ENCODE results near the gene NPFFR1. TPM values are rescaled to one million over a fixed set of nuclear protein-coding genes. Genes with fewer than 3 reads are reported as not detected.

Gene NPFFR1
- total and polyA plus RNA-seq, 2 experiments from 2014 or later, result not detected

- Histone ChIP-seq H3K79me2 (no peaks in the 10 kb centered on the region), H3K4me1 (ENCODE audit: insufficient read depth) (no peaks in the 10 kb centered on the region), H3K9me3 (ENCODE audit: low read depth) (no peaks in the 10 kb centered on the region), H3K27ac (no peak overlapping the region), H3K9me2 (replicated peaks; ENCODE audit: insufficient read depth) (no peaks in the 10 kb centered on the region), H3K36me3 (replicated peaks; ENCODE audit: insufficient read depth, low read depth) (no peaks in the 10 kb centered on the region), H3K27me3 (no peaks in the 10 kb centered on the region), H4K20me1 (ENCODE audit: insufficient read depth, poor library complexity, severe bottlenecking) (no peaks in the 10 kb centered on the region), H3K4me2 (no peak overlapping the region), H3K4me3 (no peak overlapping the region), H2AFZ (no peak overlapping the region)
- DNase-seq (ENCODE audit: low spot score), result no peak
- WGBS (ENCODE audit: low lambda C conversion rate, missing lambda C conversion rate), result 93% methylated on average over 2 of the region's 2 CpGs
- TF ChIP-seq EZH2phosphoT487 (IDR thresholded peaks at IDR 0.05; ENCODE audit: low read depth, severe bottlenecking, unreplicated experiment) (no peak), EZH2 (IDR thresholded peaks at IDR 0.05; ENCODE audit: borderline replicate concordance) (no peak)
Measured at GRCh38 chr10:70270952-70271351, 12.9 kb downstream of the NPFFR1 start.

GRCh38 chr10:70269741-70270140 is 14.1 kb downstream of the NPFFR1 start:
- H3K27me3 ChIP-seq, result no peaks in the 10 kb centered on the region
- H3K9me2 ChIP-seq (replicated peaks; ENCODE audit: insufficient read depth), result no peaks in the 10 kb centered on the region
- H3K27ac ChIP-seq, result no peak overlapping the region
- 96% methylated on average over 3 of the region's 3 CpGs for WGBS (ENCODE audit: low lambda C conversion rate, missing lambda C conversion rate)
- no peak for TF ChIP-seq EZH2phosphoT487 (IDR thresholded peaks at IDR 0.05; ENCODE audit: low read depth, severe bottlenecking, unreplicated experiment)
- no peak for TF ChIP-seq CTCF (IDR thresholded peaks at IDR 0.05; ENCODE audit: poor library complexity)
- no peak for TF ChIP-seq EZH2 (IDR thresholded peaks at IDR 0.05; ENCODE audit: borderline replicate concordance)
- H3K36me3 ChIP-seq (replicated peaks; ENCODE audit: insufficient read depth, low read depth), result no peaks in the 10 kb centered on the region
- H3K4me1 ChIP-seq (ENCODE audit: insufficient read depth), result no peaks in the 10 kb centered on the region
- H3K4me3 ChIP-seq, result no peak overlapping the region
- DNase-seq (ENCODE audit: low spot score), result no peak
- H4K20me1 ChIP-seq (ENCODE audit: insufficient read depth, poor library complexity, severe bottlenecking), result no peaks in the 10 kb centered on the region
- H2AFZ ChIP-seq, result no peak overlapping the region
- H3K4me2 ChIP-seq, result no peak overlapping the region
- no peaks in the 10 kb centered on the region for H3K79me2 ChIP-seq
- no peaks in the 10 kb centered on the region for H3K9me3 ChIP-seq (ENCODE audit: low read depth)

GRCh38 chr10:70268376-70268775 is 15.4 kb downstream of the NPFFR1 start:
- Histone ChIP-seq H3K9me3 (ENCODE audit: low read depth) (no peaks in the 10 kb centered on the region), H3K27ac (no peak overlapping the region), H3K4me3 (no peak overlapping the region), H4K20me1 (ENCODE audit: insufficient read depth, poor library complexity, severe bottlenecking) (no peaks in the 10 kb centered on the region), H3K27me3 (no peaks in the 10 kb centered on the region), H3K9me2 (replicated peaks; ENCODE audit: insufficient read depth) (no peaks in the 10 kb centered on the region), H3K79me2 (no peaks in the 10 kb centered on the region), H3K36me3 (replicated peaks; ENCODE audit: insufficient read depth, low read depth) (no peaks in the 10 kb centered on the region), H3K4me2 (no peak overlapping the region), H3K4me1 (ENCODE audit: insufficient read depth) (no peaks in the 10 kb centered on the region), H2AFZ (no peak overlapping the region)
- DNase-seq (ENCODE audit: low spot score), result no peak
- 90% methylated on average over 4 of the region's 4 CpGs for WGBS (ENCODE audit: low lambda C conversion rate, missing lambda C conversion rate)
- TF ChIP-seq EZH2 (IDR thresholded peaks at IDR 0.05; ENCODE audit: borderline replicate concordance) (no peak), EZH2phosphoT487 (IDR thresholded peaks at IDR 0.05; ENCODE audit: low read depth, severe bottlenecking, unreplicated experiment) (no peak), CTCF (IDR thresholded peaks at IDR 0.05; ENCODE audit: poor library complexity) (no peak)

GRCh38 chr10:70267161-70267933 is 16.5 kb downstream of the NPFFR1 start:
- Histone ChIP-seq H3K27ac (peak overlapping the region; percentile 5), H4K20me1 (ENCODE audit: insufficient read depth, poor library complexity, severe bottlenecking) (no peaks in the 10 kb centered on the region), H3K27me3 (no peaks in the 10 kb centered on the region), H3K4me1 (ENCODE audit: insufficient read depth) (no peaks in the 10 kb centered on the region), H3K4me3 (no peak overlapping the region), H3K79me2 (no peaks in the 10 kb centered on the region), H3K9me2 (replicated peaks; ENCODE audit: insufficient read depth) (no peaks in the 10 kb centered on the region), H3K4me2 (no peak overlapping the region), H3K36me3 (replicated peaks; ENCODE audit: insufficient read depth, low read depth) (no peaks in the 10 kb centered on the region), H3K9me3 (ENCODE audit: low read depth) (no peaks in the 10 kb centered on the region), H2AFZ (no peak overlapping the region)
- DNase-seq (ENCODE audit: low spot score), result peak; percentile 76
- TF ChIP-seq EZH2phosphoT487 (IDR thresholded peaks at IDR 0.05; ENCODE audit: low read depth, severe bottlenecking, unreplicated experiment) (no peak), CTCF (IDR thresholded peaks at IDR 0.05; ENCODE audit: poor library complexity) (peak; percentile 23), EZH2 (IDR thresholded peaks at IDR 0.05; ENCODE audit: borderline replicate concordance) (no peak)
- 61% methylated on average over 9 of the region's 9 CpGs for WGBS (ENCODE audit: low lambda C conversion rate, missing lambda C conversion rate)
